T-helper 17 cell (primary cell): ENCODE measurements around the gene PCDHGB6. TPM values are rescaled to one million over a fixed set of nuclear protein-coding genes. Genes with fewer than 3 reads are reported as not detected.
"Not testable (repeated sequence)": the region's sequence is repeated elsewhere in the genome, so short reads cannot be mapped to it uniquely, and the experiment has no call there.

Source experiments
- ATAC-seq: fragments of 150-1000 bp; cut with Tn5 transposase; 2 replicates; pipeline ENCODE4 v1.10.0; 2021; ENCODE audit warnings: mild to moderate bottlenecking, moderate library complexity
- DNase-seq, 3 donors: peaks; one replicate each; pipeline versions ENCODE4 v3.0.0 to v3.0.0-alpha.2; 2020 to 2021
- H3K9me3 ChIP-seq: one replicate; pipeline ENCODE4 v1.7.0; 2013; ENCODE audit warnings: low read length, mild to moderate bottlenecking; ENCODE audit not compliant: control insufficient read depth, poor library complexity, severe bottlenecking
- H3K27ac Mint-ChIP-seq: one replicate; pipeline ENCODE4 v1.8.0; 2022; ENCODE audit warnings: mild to moderate bottlenecking, moderate library complexity, mixed read lengths
- H3K27me3 Mint-ChIP-seq: one replicate; pipeline ENCODE4 v1.8.0; 2022; ENCODE audit warnings: mixed read lengths
- H3K36me3 Mint-ChIP-seq: one replicate; pipeline ENCODE4 v1.8.0; 2022; ENCODE audit warnings: low read depth, mixed read lengths
- H3K4me1 Mint-ChIP-seq: one replicate; pipeline ENCODE4 v1.8.0; 2022; ENCODE audit warnings: mild to moderate bottlenecking, mixed read lengths
- H3K4me3 Mint-ChIP-seq: one replicate; pipeline ENCODE4 v1.8.0; 2022; ENCODE audit warnings: mild to moderate bottlenecking, moderate library complexity, mixed read lengths
- total RNA-seq, 4 donors: library from RNA in 2 of 4; stranded (reverse) in 2 of 4; gene quantifications; one replicate each; pipeline ENCODE4 v1.2.3 and lab custom pipeline; 2022 to 2026

Gene PCDHGB6
- total RNA-seq, 2 donors from 2014 or later, result 0.10 to 0.20 TPM

DNA sequence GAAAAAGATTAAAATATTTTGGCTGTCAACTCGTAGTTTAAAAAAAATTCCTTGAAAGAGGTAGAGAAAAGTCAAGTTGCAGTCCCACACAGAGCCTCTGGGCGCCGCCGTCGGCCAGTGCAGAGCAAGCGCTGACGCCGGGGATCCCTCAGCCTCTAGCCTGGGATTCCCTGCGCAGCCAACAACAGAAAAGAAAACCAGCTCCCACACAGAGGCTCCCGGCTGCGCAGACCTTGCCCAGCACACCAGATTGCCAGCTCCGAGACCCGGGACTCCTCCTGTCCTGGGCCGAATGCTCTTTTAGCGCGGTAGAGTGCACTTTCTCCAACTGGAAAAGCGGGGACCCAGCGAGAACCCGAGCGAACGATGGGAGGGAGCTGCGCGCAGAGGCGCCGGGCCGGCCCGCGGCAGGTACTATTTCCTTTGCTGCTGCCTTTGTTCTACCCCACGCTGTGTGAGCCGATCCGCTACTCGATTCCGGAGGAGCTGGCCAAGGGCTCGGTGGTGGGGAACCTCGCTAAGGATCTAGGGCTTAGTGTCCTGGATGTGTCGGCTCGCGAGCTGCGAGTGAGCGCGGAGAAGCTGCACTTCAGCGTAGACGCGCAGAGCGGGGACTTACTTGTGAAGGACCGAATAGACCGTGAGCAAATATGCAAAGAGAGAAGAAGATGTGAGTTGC, 9.8 kb downstream of the PCDHGB6 start, which contains the start of gene PCDHGB7:
Gene PCDHGB7, plus strand, starts transcription at position 184 of the 679 bp plus-strand sequence. Its CDS starts 183 bp downstream, at position 367.
- not testable (repeated sequence) for H3K36me3 Mint-ChIP-seq, H3K9me3 ChIP-seq, H3K4me1 Mint-ChIP-seq
- peaks cover 80% of the 10 kb centered on the region for H3K27me3 Mint-ChIP-seq
- DNase-seq, result peak in 1 of 3 donors; percentile 38
- H3K4me3 Mint-ChIP-seq, result peak within 1 kb of the TSS; percentile 43
- peak; percentile 63 for ATAC-seq
- peak within 1 kb of the TSS; percentile 60 for H3K27ac Mint-ChIP-seq

DNA sequence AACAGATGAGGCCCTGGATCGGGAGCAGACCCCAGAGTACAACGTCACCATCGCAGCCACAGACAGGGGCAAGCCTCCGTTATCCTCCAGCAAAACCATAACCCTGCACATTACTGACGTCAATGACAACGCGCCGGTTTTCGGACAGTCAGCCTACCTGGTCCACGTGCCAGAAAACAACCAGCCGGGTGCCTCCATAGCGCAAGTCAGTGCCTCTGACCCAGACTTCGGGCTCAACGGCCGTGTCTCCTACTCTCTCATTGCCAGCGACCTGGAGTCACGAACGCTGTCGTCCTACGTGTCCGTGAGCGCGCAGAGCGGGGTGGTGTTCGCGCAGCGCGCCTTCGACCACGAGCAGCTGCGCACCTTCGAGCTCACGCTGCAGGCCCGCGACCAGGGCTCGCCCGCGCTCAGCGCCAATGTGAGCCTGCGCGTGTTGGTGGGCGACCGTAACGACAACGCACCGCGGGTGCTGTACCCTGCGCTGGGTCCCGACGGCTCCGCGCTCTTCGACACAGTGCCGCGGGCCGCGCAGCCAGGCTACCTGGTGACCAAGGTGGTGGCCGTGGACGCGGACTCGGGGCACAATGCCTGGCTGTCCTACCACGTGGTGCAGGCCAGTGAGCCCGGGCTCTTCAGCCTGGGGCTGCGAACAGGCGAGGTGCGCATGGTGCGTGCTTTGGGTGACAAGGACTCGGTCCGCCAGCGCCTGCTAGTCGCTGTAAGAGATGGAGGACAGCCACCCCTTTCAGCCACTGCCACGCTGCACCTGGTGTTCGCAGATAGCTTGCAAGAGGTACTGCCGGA, 11.5 kb downstream of the PCDHGB6 start:
- Mint-ChIP-seq H3K36me3 (peaks cover 6% of the 10 kb centered on the region), H3K4me3 (peak overlapping the region; percentile 43), H3K27me3 (peaks cover 66% of the 10 kb centered on the region), H3K4me1 (no peaks in the 10 kb centered on the region), H3K27ac (peak overlapping the region; percentile 60)
- H3K9me3 ChIP-seq, result peaks cover 9% of the 10 kb centered on the region
- DNase-seq (no peak), ATAC-seq (no peak)

DNA sequence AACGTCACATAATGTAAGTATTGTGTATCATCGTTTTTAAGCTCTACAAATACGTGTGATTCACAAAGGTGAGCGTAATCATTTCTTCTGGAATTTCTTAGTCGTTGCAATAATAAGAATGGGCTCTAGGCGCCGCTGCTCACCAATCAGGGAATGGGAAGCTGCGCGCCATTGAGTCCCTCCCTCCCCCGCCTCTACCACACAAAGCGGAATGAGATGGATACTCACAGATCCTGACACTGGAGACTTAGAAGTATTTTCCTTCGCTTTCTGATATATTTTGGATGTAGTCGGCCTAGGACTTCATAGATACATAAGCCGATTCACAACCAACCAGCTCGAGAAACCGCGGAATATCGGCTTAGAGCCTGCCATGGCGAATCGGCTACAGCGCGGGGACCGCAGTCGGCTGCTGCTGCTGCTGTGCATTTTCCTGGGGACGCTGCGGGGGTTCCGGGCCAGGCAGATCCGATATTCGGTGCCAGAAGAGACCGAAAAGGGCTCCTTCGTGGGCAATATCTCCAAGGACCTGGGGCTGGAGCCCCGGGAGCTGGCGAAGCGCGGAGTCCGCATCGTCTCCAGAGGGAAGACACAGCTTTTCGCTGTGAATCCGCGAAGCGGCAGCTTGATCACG, 13.2 kb downstream of the PCDHGB6 start, which contains the start of gene PCDHGA11:
Gene PCDHGA11, plus strand, starts transcription at position 197 of the 634 bp plus-strand sequence. Its CDS starts 177 bp downstream, at position 374.
- peak within 1 kb of the TSS; percentile 65 for H3K27ac Mint-ChIP-seq
- H3K4me3 Mint-ChIP-seq, result peak within 1 kb of the TSS; percentile 72
- no peaks in the 10 kb centered on the region for H3K4me1 Mint-ChIP-seq
- ATAC-seq, result no peak
- peaks cover 7% of the 10 kb centered on the region for H3K36me3 Mint-ChIP-seq
- H3K9me3 ChIP-seq, result peaks cover 9% of the 10 kb centered on the region
- DNase-seq, result no peak
- H3K27me3 Mint-ChIP-seq, result peaks cover 67% of the 10 kb centered on the region

DNA sequence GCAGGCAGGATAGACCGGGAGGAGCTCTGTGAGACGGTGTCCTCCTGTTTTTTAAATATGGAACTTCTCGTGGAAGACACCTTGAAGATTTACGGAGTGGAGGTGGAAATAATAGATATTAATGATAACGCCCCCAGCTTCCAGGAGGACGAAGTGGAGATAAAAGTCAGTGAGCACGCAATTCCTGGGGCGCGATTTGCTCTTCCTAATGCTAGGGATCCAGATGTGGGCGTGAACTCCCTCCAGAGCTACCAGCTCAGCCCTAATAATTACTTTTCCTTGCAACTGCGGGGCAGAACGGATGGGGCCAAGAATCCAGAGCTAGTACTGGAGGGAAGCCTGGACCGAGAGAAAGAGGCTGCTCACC, 13.7 kb downstream of the PCDHGB6 start:
- no peak overlapping the region for H3K4me3 Mint-ChIP-seq
- peaks cover 7% of the 10 kb centered on the region for H3K36me3 Mint-ChIP-seq
- DNase-seq (no peak), ATAC-seq (no peak)
- H3K9me3 ChIP-seq, result peaks cover 9% of the 10 kb centered on the region
- H3K27me3 Mint-ChIP-seq, result peaks cover 72% of the 10 kb centered on the region
- no peaks in the 10 kb centered on the region for H3K4me1 Mint-ChIP-seq
- H3K27ac Mint-ChIP-seq, result peak overlapping the region; percentile 65

DNA sequence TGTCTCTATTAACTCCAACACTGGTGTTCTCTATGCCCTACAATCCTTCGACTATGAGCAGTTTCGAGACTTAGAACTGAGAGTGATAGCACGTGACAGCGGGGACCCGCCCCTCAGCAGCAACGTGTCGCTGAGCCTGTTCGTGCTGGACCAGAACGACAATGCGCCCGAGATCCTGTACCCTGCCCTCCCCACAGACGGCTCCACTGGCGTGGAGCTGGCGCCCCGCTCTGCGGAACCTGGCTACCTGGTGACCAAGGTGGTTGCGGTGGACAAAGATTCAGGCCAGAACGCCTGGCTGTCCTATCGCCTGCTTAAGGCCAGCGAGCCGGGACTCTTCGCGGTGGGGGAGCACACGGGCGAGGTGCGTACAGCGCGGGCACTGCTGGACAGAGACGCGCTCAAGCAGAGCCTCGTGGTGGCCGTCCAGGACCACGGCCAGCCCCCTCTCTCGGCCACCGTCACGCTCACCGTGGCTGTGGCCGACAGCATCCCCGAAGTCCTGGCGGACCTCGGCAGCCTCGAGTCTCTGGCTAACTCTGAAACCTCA, 15.0 kb downstream of the PCDHGB6 start:
- H3K9me3 ChIP-seq, result peaks cover 9% of the 10 kb centered on the region

DNA sequence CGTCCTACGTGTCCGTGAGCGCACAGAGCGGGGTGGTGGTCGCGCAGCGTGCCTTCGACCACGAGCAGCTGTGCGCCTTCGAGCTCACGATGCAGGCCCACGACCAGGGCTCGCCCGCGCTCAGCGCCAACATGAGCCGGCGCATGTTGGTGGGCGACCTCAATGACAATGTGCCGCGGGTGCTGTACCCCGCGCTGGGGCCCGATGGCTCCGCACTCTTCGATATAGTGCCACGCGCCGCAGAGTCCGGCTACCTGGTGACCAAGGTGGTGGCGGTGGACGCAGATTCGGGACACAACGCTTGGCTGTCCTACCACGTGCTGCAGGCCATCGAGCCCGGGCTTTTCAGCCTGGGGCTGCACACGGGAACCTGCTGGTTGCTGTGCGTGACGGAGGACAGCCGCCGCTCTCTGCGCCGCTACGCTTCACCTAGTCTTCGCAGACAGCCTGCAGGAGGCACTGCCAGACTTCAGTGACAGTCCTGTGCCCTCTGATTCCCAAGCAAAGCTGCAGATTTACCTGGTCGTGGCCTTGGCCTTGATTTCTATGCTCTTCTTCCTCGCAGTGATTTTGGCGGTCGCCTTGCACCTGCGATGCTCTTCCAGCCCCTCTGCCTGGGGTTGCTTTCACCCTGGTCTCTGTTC, 20.1 kb downstream of the PCDHGB6 start:
- Mint-ChIP-seq H3K27ac (no peak overlapping the region), H3K4me3 (no peak overlapping the region)
- H3K9me3 ChIP-seq, result peaks cover 8% of the 10 kb centered on the region

More for the DNA sequence above, 15.0 kb downstream of the PCDHGB6 start:
- no peak overlapping the region for H3K4me3 Mint-ChIP-seq
- peaks cover 70% of the 10 kb centered on the region for H3K27me3 Mint-ChIP-seq
- no peaks in the 10 kb centered on the region for H3K4me1 Mint-ChIP-seq
- no peak overlapping the region for H3K27ac Mint-ChIP-seq
- H3K36me3 Mint-ChIP-seq, result peaks cover 7% of the 10 kb centered on the region
- ATAC-seq, result no peak
- DNase-seq, result no peak

DNA sequence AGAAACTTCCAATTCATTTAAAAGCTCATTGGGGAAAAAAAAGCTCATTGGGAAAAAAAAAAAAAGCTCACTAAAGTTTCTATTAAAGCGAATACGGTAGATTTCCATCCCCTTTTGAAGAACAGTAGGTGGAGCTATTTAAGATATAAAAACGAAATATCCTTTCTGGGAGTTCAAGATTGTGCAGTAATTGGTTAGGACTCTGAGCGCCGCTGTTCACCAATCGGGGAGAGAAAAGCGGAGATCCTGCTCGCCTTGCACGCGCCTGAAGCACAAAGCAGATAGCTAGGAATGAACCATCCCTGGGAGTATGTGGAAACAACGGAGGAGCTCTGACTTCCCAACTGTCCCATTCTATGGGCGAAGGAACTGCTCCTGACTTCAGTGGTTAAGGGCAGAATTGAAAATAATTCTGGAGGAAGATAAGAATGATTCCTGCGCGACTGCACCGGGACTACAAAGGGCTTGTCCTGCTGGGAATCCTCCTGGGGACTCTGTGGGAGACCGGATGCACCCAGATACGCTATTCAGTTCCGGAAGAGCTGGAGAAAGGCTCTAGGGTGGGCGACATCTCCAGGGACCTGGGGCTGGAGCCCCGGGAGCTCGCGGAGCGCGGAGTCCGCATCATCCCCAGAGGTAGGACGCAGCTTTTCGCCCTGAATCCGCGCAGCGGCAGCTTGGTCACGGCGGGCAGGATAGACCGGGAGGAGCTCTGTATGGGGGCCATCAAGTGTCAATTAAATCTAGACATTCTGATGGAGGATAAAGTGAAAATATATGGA, 22.7 kb downstream of the PCDHGB6 start, which contains the start of gene PCDHGA12:
Gene PCDHGA12, plus strand, starts transcription at position 176 of the 782 bp plus-strand sequence. Its CDS starts 253 bp downstream, at position 429.
- DNase-seq, result no peak
- peak; percentile 37 for ATAC-seq
- peaks cover 8% of the 10 kb centered on the region for H3K9me3 ChIP-seq
- H3K36me3 Mint-ChIP-seq, result peaks cover 4% of the 10 kb centered on the region
- peaks cover 58% of the 10 kb centered on the region for H3K27me3 Mint-ChIP-seq
- H3K4me1 Mint-ChIP-seq, result no peaks in the 10 kb centered on the region
- peak within 1 kb of the TSS; percentile 67 for H3K4me3 Mint-ChIP-seq
- H3K27ac Mint-ChIP-seq, result peak within 1 kb of the TSS; percentile 8

More for the DNA sequence above, 20.1 kb downstream of the PCDHGB6 start:
- ATAC-seq (no peak), DNase-seq (no peak)
- no peaks in the 10 kb centered on the region for H3K4me1 Mint-ChIP-seq
- peaks cover 6% of the 10 kb centered on the region for H3K36me3 Mint-ChIP-seq
- peaks cover 58% of the 10 kb centered on the region for H3K27me3 Mint-ChIP-seq

DNA sequence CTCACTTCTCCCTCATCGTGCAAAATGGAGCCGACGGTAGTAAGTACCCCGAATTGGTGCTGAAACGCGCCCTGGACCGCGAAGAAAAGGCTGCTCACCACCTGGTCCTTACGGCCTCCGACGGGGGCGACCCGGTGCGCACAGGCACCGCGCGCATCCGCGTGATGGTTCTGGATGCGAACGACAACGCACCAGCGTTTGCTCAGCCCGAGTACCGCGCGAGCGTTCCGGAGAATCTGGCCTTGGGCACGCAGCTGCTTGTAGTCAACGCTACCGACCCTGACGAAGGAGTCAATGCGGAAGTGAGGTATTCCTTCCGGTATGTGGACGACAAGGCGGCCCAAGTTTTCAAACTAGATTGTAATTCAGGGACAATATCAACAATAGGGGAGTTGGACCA, 23.5 kb downstream of the PCDHGB6 start:
- ATAC-seq (no peak), DNase-seq (no peak)
- Mint-ChIP-seq H3K4me1 (no peaks in the 10 kb centered on the region), H3K4me3 (no peak overlapping the region), H3K36me3 (peaks cover 4% of the 10 kb centered on the region), H3K27me3 (peaks cover 53% of the 10 kb centered on the region), H3K27ac (peak overlapping the region; percentile 8)
- H3K9me3 ChIP-seq, result peaks cover 8% of the 10 kb centered on the region

DNA sequence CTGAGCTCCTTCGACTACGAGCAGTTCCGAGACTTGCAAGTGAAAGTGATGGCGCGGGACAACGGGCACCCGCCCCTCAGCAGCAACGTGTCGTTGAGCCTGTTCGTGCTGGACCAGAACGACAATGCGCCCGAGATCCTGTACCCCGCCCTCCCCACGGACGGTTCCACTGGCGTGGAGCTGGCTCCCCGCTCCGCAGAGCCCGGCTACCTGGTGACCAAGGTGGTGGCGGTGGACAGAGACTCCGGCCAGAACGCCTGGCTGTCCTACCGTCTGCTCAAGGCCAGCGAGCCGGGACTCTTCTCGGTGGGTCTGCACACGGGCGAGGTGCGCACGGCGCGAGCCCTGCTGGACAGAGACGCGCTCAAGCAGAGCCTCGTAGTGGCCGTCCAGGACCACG, 24.5 kb downstream of the PCDHGB6 start:
- Mint-ChIP-seq H3K27me3 (peaks cover 51% of the 10 kb centered on the region), H3K27ac (peak overlapping the region; percentile 8), H3K4me3 (peak overlapping the region; percentile 10)
- not testable (repeated sequence) for ATAC-seq, H3K36me3 Mint-ChIP-seq, H3K9me3 ChIP-seq, DNase-seq, H3K4me1 Mint-ChIP-seq

DNA sequence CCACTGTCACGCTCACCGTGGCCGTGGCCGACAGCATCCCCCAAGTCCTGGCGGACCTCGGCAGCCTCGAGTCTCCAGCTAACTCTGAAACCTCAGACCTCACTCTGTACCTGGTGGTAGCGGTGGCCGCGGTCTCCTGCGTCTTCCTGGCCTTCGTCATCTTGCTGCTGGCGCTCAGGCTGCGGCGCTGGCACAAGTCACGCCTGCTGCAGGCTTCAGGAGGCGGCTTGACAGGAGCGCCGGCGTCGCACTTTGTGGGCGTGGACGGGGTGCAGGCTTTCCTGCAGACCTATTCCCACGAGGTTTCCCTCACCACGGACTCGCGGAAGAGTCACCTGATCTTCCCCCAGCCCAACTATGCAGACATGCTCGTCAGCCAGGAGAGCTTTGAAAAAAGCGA, 24.9 kb downstream of the PCDHGB6 start:
- H3K4me1 Mint-ChIP-seq, DNase-seq, H3K27ac Mint-ChIP-seq, ATAC-seq, H3K36me3 Mint-ChIP-seq, H3K9me3 ChIP-seq: not testable (repeated sequence)
- peaks cover 52% of the 10 kb centered on the region for H3K27me3 Mint-ChIP-seq
- peak overlapping the region; percentile 2 for H3K4me3 Mint-ChIP-seq

DNA sequence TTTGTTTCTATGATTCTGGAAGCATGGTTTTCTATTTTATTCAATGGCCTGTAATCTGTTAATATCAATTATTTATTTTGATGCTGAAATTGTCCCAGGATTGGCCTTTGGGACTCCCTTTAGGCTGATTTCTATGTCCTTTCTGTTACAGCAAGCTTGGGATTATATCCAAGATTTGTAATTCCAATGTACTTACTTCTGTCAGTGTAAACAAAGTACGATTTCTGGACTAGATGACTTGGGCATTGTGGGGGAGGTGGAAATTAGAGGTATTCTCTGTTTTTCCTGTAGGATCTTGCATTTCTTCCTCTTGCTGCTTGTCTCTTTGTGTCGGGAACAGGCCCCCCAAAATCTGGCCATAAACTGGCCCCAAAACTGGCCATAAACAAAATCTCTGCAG, 26.2 kb downstream of the PCDHGB6 start:
- Mint-ChIP-seq H3K27me3 (peaks cover 47% of the 10 kb centered on the region), H3K27ac (no peak overlapping the region), H3K4me1 (no peaks in the 10 kb centered on the region), H3K36me3 (peaks cover 4% of the 10 kb centered on the region), H3K4me3 (no peak overlapping the region)
- ATAC-seq (no peak), DNase-seq (no peak)
- peaks cover 5% of the 10 kb centered on the region for H3K9me3 ChIP-seq

DNA sequence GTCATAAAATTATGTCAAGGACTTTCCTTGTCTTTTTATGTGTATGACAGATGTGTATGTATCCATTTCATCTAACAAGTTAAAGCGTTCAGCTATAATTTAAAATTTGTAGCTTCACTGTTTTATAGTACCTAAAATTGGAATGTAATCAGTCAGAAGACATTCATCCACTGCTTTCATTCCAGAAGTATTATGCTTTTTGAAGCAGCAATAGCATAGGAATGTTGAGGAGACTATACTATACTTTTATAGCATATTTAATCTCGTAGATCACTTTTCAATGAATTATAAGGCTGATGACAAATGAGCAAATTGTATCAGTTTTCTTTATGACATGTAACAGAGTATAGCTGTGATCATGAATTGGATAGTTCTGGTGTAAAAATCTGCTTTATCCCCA, 29.4 kb downstream of the PCDHGB6 start:
- Mint-ChIP-seq H3K27ac (no peak overlapping the region), H3K36me3 (no peaks in the 10 kb centered on the region), H3K4me3 (no peak overlapping the region), H3K4me1 (no peaks in the 10 kb centered on the region), H3K27me3 (peaks cover 42% of the 10 kb centered on the region)
- DNase-seq (no peak), ATAC-seq (no peak)
- H3K9me3 ChIP-seq, result no peaks in the 10 kb centered on the region
